ENCODE data around the gene RANBP17.

DNA sequence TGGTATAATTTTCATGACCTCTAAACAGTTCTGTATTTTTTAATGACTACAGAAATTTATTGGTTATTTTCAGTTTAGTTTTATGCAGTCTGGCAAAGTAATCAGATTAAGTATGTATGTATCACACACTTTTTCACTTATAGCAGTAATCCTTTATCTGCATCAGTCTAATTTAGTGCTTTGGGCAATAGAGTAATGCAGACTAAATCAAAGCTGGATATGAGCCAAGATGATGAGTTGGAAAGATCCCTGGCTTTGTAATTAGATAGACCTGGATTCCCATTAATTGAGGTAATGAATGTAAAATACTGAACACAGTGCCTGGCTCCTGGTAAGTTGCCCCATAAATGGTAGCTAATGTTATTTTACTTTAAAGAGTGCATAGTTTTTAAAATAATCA is 231.8 kb downstream of the RANBP17 start:
- TF ChIP-seq, protein P1, sequence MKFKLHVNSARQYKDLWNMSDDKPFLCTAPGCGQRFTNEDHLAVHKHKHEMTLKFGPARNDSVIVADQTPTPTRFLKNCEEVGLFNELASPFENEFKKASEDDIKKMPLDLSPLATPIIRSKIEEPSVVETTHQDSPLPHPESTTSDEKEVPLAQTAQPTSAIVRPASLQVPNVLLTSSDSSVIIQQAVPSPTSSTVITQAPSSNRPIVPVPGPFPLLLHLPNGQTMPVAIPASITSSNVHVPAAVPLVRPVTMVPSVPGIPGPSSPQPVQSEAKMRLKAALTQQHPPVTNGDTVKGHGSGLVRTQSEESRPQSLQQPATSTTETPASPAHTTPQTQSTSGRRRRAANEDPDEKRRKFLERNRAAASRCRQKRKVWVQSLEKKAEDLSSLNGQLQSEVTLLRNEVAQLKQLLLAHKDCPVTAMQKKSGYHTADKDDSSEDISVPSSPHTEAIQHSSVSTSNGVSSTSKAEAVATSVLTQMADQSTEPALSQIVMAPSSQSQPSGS (tag by site-specific recombination; IDR thresholded peaks at IDR 0.05; ENCODE audit: low read depth) = no peak
- TF ChIP-seq, protein P2, sequence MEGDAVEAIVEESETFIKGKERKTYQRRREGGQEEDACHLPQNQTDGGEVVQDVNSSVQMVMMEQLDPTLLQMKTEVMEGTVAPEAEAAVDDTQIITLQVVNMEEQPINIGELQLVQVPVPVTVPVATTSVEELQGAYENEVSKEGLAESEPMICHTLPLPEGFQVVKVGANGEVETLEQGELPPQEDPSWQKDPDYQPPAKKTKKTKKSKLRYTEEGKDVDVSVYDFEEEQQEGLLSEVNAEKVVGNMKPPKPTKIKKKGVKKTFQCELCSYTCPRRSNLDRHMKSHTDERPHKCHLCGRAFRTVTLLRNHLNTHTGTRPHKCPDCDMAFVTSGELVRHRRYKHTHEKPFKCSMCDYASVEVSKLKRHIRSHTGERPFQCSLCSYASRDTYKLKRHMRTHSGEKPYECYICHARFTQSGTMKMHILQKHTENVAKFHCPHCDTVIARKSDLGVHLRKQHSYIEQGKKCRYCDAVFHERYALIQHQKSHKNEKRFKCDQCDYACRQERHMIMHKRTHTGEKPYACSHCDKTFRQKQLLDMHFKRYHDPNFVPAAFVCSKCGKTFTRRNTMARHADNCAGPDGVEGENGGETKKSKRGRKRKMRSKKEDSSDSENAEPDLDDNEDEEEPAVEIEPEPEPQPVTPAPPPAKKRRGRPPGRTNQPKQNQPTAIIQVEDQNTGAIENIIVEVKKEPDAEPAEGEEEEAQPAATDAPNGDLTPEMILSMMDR (tag by site-specific recombination; IDR thresholded peaks at IDR 0.05) = no peak
- TF ChIP-seq, protein P3, sequence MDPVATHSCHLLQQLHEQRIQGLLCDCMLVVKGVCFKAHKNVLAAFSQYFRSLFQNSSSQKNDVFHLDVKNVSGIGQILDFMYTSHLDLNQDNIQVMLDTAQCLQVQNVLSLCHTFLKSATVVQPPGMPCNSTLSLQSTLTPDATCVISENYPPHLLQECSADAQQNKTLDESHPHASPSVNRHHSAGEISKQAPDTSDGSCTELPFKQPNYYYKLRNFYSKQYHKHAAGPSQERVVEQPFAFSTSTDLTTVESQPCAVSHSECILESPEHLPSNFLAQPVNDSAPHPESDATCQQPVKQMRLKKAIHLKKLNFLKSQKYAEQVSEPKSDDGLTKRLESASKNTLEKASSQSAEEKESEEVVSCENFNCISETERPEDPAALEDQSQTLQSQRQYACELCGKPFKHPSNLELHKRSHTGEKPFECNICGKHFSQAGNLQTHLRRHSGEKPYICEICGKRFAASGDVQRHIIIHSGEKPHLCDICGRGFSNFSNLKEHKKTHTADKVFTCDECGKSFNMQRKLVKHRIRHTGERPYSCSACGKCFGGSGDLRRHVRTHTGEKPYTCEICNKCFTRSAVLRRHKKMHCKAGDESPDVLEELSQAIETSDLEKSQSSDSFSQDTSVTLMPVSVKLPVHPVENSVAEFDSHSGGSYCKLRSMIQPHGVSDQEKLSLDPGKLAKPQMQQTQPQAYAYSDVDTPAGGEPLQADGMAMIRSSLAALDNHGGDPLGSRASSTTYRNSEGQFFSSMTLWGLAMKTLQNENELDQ (tag by site-specific recombination; IDR thresholded peaks at IDR 0.05; ENCODE audit: low read depth) = no peak
- no peak for TF ChIP-seq HOXA7 (CRISPR knock-in tag; IDR thresholded peaks at IDR 0.05; ENCODE audit: borderline replicate concordance)
- no peak for TF ChIP-seq ZNF121 (tag by site-specific recombination; IDR thresholded peaks at IDR 0.05)
- no peak for TF ChIP-seq ZNF274 (IDR thresholded peaks at IDR 0.05; ENCODE audit: low read length)
- TF ChIP-seq ZNF274 (tag by site-specific recombination; IDR thresholded peaks at IDR 0.05; ENCODE audit: borderline replicate concordance) = no peak
- TF ChIP-seq, protein P4, sequence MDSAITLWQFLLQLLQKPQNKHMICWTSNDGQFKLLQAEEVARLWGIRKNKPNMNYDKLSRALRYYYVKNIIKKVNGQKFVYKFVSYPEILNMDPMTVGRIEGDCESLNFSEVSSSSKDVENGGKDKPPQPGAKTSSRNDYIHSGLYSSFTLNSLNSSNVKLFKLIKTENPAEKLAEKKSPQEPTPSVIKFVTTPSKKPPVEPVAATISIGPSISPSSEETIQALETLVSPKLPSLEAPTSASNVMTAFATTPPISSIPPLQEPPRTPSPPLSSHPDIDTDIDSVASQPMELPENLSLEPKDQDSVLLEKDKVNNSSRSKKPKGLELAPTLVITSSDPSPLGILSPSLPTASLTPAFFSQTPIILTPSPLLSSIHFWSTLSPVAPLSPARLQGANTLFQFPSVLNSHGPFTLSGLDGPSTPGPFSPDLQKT (IDR thresholded peaks at IDR 0.05; ENCODE audit: borderline replicate concordance, low read depth, low read length) = no peak
- no peak for TF ChIP-seq ZNF239 (tag by site-specific recombination; IDR thresholded peaks at IDR 0.05)
- TF ChIP-seq SALL2 (tag by site-specific recombination; IDR thresholded peaks at IDR 0.05; ENCODE audit: borderline replicate concordance) = no peak
- TF ChIP-seq ZNF549 (tag by site-specific recombination; IDR thresholded peaks at IDR 0.05) = no peak
